CD4-positive, alpha-beta T cell treated with Interleukin-12 subunit alpha and Interleukin-12 subunit beta, for 1 hour (primary cell): ENCODE data around the gene CHAD.
"Not testable (repeated sequence)": the region's sequence is repeated elsewhere in the genome, so short reads cannot be mapped to it uniquely, and the experiment has no call there.

Source experiments
- DNase-seq: peaks from one replicate; pipeline ENCODE4 v3.0.0-alpha.2; 2020

CHAD gene

DNA sequence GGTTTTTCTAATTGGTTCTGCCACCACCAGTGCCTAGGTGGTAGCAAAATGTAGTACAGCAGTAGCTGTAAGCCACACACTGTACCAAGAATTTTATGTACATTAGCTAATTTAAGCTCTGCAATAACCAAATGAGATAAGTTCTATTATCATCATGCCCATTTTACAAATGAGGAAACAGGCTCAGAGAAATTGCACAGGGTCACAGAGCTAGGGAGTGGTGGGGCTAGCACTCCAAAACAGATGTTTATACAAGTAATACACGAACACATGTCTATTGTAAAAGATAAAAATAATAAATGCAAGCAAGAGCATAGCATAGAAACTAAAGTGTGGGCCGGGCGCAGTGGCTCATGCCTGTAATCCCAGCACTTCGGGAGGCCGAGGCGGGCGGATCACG, 23.5 kb upstream of the CHAD start:
- DNase-seq = no peak

DNA sequence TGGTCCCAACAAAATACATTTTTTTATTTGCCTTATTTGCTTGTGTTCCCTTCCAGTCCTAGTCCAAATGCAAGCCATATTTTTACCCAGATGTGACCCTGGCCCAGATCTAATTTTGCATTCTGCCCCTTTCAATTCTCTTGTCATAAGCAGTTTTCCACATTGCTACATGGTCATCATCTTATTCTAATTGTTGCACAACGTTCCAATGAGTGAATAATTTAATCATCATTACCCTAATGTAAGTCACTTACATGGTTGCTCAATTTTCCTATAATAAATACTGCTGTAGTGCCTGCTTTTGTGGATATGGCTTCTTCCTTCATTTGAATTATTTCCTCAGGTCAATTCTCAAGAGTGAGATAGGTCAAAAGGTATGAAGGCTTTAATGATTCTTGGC, 22.8 kb upstream of the CHAD start:
- DNase-seq = no peak

DNA sequence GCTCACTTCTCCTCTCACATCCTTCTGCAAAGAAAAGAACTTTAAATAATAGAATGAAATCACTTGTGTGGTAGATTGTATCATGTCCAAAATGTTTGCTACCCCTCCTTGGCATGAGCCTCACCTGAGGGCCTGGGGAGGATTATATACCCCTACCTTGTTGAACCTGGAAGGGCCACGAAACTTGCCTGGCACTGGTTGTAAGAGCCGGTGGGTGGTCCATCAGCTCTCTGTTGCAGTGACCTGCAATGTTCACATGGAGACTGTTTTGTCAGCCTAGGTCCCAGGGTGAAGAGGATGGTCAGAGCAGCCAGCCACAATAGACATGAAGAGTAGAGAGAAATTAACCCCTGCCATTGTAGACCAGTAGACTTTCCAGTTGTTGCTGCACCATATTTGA, 20.2 kb upstream of the CHAD start:
- DNase-seq = no peak

DNA sequence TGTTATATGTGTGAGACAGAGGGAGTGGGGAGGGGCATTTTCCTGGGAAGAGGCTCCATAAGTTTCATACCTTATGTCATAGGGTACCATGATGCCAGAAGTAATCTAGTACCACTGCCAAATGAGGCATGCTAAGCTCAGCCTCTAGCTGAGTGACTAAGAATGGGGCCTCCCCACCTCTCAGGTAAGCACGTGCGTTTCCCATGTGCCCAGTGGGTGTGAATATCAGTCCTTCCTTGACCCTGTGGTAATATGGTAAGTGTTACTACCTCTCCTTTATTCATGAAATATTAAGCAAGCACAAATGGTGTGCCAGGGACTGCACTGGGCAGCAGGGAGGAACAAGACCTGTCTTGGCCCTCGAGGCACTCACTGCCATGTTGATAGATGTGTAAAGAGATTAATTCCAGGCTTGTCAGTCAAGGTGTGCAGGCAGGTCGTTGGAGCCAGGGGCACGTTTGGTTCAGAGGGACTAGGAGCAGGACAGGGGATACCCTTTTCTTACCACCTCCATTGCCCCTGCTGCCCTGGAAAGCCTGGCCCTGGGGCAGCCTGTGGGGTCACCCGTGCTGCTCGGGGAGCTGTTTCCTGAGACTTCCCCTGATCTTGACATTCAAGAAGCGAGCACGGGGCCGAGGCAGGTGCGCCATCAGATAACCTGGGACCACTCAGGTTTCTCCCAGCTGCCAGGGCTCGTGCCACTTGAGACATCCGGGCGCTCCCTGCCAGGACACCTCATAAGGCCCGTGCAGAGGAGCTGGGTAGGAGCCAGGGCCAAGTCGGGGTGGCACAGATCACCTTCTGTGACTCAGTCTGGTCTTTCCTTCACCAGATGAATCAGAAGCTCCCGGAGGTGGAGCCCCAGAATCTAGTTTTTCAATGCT, 18.8 kb upstream of the CHAD start:
- no peak for DNase-seq

DNA sequence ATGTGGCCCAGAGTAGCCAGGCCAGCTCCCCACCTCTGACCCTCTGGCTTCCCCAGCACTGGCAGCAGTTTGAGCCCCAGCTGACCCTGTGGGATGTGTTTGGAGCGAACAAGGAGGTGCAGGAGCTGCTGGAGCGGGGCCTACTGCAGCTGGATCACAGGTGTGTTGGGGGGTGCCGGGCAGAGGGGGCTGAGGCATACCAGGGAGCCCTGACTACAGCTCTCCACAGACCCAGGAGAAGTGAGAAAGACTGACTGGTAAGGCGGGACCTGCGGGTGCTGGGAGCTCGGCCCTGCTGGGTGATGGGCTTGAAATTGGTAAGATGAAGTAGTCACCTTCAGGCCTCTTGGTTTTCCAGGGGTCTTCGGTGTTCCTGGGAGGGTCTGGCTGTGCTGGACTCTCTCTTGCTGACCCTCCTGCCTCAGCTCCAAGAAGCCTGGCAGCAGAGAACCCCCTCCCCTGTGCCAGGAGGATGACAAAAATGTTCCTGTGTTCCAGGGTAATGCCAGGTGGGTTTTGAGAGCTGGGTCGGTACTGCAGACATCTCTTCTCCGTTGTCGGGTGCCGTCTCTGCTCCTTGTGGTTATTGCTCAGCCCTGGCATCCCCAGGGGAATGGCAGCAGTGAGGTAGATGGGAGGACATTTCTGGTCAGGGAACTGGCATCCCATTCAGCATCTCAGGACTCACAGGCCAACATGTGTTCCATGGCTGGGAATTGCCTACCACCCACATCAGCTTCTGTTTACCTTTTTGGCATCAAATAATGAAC, 15.9 kb upstream of the CHAD start:
- no peak for DNase-seq

DNA sequence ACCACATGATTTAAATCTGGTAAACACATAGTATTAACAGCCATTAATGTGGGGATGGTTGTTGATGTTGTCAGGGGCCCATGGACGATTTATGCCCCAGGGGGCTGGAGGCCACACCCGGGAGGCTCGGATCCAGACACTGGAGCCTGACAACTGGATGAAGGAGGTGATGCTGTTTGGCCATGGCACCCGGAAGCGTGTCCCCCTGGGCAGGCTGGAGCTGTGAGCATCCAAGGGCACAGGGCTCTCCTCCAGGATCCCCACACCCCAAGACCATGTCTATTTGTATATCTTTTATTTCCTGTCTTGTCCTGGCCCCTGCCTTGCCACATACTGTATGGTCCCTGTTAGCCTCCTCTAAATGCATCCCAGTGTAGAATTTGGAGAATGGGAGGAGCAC, 14.6 kb upstream of the CHAD start:
- no peak for DNase-seq

DNA sequence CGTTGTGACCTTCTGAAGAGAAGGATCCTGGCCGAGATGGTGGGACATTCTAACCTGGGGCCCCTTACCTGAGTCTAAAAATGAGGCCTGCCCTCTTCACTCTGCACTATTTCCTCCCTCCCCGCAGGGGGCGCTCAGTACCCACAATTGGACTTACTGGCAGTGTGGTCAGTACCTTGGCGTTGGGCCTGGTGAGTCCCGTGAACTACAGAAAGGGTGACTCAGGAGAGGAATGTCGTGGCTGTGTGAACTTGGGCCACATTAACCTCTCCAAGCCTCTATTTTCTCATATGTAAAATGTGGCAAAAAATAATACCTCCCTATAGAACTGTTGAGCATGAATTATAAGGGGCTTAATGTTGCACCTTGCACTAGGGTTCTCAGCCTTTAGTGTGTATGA, 13.8 kb upstream of the CHAD start:
- DNase-seq = peak; percentile 77

DNA sequence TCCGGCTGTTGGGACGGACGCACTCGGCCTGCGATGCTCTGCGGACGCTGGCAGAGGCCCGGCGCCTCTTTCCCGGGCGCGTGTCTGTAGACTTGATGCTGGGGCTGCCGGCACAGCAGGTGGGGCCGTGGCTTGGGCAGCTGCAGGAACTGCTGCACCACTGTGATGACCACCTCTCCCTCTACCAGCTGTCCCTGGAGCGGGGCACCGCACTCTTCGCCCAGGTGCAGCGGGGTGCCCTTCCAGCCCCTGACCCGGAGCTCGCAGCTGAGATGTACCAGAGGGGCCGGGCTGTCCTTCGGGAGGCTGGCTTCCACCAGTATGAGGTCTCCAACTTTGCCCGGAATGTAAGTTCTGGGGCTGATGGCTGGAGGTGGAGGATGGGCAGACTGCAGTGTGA, 13.4 kb upstream of the CHAD start:
- no peak for DNase-seq

DNA sequence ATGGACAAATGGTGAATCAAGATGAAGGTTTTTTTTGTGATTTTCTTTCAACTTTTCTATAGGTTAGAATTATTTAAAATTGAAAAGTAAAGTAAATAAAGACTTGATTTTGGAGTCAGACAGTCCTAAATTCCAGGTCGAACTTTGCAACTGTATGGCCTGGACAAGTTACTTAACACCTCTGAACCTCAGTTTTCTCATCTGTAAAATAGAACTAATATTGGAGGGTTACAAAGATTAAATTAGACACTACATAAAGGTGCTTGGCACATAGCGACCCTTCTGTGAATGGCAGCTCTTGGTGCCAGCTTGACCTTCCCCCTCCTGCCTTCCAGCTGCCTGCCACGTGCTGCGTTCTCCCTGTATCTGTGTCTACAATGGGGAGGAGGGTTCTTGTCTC, 13.0 kb upstream of the CHAD start:
- DNase-seq = no peak

DNA sequence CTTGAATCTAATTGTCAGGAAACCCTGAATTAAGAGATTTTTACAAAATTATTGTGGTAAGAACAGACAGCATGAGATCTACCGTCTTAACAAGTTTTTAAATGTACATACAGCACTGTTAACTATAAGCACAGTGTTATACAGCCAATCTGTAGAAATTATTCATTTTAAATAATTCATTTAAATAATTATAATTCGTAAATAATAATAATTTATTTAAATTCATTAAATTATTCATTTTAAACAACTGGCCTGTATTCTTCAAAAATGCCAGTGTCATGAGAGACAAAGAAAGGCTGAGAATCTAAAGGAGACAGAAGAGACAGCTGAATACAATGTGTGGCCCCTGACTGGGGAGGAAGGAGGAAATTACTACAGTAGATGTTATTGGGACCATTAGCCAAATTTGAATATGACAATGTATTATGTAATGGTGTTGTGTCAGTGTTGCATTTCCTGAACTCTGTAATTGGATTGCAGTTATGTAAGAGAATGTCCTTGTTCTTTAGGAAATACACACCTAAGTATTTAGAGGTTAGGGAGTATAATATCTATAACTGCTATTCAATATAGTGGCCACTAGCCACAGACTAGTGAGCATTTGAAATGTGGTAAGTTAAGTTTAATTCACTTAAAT, 12.3 kb upstream of the CHAD start:
- DNase-seq = no peak

DNA sequence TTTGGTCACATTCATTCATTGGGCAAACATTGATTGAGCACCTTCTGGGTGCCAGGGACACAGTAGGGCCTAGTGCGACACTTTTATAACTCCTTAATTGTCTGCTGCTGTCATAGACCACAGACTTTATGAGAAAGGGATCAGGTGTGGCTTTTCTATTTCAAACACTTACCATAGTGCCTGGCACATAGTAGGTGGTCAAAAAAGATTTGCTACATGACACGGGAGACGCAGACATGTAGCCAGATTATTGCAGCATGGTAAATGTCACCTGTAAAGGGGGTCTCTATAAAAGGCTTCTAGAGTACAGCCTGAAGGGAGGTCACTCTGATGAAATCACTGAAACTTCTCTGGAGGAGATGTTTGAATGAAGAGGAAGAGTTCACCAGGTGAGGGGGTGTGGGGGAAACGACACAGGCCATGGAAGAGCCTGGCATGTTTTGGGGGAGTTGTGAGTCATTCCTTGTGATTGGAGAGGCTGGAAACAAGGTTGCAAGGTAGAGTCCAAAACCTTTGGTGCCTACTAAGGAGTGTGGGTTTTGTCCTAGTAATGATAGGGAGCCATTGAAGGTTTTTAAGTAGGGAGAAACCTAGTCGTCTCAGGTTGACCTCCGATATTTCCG, 11.6 kb upstream of the CHAD start:
- no peak for DNase-seq

DNA sequence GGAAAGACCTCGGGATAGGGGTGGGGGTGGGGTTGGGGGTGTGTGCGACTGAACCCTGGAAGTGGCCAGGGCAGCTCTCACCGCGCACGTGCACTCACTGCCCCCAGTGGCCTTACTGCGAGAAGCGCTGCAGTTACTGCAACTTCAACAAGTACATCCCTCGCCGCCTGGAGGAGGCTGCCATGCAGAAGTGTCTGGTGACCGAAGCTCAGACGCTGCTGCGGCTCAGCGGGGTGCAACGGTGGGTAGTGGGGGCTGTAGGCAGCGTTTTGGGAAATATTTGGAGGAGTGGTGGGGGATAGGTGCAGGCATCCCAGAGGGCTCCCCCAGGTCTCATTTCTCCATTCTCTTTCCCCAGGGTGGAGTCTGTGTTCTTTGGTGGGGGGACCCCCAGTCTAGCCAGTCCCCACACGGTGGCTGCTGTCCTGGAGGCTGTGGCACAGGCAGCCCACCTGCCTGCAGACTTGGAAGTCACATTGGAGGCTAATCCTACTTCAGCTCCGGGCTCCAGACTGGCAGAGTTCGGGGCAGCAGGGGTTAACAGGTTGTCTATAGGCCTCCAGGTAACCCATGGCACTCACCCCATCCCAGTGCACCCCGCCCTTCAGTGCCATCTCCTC, 11.0 kb upstream of the CHAD start:
- DNase-seq = peak; percentile 71

DNA sequence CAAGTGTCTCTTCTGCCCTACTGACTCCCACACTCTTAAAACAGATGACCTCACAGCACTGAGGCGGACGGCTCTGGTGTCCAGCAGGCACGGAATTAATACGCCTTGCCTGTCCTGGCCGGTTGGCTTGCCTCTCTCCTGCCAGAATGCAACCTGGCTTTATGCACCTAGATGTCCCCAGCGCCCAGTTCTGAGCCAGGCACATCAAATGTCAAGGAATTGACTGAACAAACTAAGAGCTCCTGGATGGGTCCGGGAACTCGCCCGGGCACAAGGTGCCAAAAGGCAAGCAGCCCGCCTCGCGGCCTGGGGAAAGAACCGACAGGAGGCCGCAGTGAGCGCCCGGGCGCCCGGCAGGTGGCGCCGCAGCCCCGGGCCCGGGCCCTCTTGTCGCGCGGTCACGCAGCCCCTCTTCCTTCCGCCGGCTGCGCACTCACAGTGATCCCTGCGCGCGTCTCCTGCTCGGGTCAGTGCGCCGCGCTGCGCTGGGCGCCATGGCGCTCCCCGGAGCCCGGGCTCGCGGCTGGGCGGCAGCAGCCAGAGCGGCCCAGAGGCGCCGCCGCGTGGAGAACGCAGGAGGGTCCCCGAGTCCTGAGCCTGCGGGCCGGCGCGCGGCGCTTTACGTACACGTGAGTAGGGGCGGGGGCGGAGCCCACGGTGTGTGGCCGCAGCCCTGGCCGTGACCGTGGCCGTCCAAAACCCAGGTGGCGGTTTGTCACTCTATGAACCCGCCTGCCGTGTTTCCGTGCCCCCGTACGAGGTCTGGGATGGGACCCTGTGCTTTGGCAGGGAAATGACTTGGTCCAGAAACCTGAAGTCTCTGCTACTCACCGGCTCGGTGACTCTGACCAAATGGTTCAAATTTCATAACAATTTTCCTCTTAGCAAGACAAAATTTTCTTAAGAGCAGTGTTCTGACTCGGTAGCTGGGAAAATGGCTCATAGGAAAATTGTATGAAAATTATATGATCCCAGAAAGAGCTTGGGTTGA, 10.0 kb upstream of the CHAD start, which contains the start of gene RSAD1:
RSAD1 (plus strand) TSS at position 470 of the 991 bp plus-strand sequence; CDS start at position 495, 25 bp downstream.
- DNase-seq = peak; percentile 89

DNA sequence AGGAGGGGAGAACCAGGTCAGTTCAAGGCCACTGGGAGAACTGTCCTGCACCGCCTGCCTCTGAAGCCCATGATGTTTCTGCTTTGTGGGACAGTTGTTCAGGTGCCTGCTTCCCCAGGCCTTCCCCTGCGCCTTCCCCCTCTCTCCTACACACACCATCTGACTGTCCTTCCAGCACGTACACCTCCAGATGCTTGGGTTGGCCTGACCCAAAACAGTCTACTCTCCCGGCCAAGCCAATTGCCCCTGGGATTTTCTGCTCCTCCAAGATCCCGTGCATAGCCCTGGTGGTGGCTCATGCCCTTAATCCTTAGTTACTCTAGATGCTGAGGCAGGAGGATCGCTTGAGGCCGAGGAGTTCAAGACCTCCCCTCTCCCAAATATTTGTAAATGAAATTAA, 9.3 kb upstream of the CHAD start:
- DNase-seq = no peak

DNA sequence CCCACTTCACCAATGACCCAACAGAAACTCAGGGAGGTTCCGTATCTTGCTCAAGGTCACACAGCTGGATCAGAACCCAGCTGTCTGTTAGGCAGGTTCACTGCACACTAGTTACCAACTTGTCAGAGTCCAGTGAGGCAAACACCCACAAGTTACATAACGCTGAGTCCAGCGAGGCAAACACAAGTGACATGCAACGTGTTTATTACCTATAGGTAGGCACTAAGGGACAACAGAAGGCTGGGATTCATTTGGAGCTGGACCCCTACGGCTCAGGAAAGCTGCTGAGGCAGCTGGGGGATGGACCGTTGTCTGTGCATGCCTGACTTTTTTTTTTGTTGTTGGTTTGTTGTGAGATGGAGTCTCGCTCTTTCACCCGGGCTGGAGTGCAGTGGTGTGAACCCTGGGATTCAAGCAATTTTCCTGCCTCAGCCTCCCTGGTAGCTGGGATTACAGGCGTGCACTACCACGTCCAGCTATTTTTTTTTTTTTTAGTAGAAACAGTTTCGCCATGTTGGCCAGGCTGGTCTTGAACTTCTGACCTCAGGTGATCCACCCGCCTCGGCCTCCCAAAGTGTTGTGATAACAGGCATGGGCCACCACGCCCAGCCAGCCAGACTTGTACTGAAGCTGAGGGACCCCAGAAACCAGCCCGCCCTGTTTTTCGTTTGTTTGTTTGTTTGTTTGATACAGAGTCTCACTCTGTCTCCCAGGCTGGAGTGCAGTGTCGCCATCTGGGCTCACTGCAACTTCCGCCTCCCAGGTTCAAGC, 8.1 kb upstream of the CHAD start:
- no peak for DNase-seq

DNA sequence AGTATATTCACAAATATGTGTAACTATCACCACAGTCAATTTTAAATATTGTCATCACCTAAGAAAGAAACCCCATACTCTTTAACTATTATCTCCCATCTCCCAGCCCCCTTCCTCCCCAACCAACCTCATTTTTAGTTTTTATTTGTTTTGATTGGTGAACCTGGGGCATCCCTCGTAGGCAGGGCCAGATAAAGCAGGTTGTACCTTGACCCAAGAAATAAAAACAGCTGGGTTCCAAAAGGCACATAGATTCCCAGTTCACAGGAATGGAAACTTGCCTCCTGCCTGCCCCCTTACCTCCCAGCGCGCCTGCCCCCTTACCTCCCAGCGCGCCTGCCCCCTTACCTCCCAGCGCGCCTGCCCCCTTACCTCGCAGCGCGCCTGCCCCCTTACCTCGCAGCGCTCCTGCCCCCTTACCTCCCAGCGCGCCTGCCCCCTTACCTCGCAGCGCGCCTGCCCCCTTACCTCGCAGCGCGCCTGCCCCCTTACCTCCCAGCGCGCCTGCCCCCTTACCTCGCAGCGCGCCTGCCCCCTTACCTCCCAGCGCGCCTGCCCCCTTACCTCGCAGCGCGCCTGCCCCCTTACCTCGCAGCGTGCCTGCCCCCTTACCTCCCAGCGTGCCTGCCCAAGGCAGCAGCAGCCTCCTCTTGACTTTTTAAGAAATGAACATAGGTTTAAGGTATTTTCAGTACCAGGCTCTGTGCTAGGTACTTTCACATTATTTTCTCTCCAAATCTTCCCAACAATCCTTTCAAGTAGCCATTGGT, 7.3 kb upstream of the CHAD start:
- DNase-seq = not testable (repeated sequence)

DNA sequence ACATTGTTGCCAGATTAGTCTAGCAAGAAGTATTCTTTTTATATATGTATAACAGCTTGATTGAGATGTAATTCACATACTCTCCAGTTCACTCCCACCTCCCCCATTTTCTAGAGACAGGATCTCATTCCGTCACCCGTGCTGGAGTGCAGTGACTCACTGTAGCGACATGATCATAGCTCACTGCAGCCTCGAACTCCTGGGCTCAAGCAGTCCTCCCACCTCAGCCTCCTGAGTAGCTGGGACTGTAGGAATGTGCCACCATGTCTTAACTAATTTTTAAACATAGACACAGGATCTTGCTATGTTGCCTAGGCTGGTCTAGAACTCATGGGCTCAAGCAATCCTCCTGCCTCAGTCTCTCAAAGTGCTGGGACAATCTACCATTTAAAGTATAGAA, 6.7 kb upstream of the CHAD start:
- no peak for DNase-seq

DNA sequence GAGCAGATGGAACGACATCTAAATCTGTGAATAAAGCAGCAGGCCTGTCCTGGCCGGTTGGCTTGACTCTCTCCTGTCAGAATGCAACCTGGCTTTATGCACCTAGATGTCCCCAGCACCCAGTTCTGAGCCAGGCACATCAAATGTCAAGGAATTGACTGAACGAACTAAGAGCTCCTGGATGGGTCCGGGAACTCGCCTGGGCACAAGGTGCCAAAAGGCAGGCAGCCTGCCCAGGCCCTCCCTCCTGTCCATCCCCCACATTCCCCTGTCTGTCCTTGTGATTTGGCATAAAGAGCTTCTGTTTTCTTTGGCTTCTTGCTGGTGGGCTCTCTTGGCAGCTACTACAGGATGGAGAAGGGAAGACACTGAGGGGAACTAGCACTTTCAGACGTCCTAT, 5.8 kb upstream of the CHAD start:
- DNase-seq = no peak

DNA sequence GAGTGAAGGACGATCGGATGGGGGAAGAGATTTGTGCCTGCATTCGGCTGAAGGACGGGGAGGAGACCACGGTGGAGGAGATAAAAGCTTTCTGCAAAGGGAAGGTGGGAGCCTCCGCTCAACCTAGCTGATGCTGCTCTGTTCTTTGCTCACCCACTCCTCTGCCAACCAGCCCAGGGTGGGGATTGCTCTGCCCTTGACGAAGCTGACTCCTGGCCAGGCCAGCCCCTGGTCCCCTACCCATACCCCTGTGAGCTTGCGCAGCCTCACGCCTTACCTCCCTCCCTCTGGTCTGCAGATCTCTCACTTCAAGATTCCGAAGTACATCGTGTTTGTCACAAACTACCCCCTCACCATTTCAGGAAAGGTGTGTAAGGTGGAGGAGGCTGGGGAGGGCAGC, 5.2 kb upstream of the CHAD start:
- no peak for DNase-seq

DNA sequence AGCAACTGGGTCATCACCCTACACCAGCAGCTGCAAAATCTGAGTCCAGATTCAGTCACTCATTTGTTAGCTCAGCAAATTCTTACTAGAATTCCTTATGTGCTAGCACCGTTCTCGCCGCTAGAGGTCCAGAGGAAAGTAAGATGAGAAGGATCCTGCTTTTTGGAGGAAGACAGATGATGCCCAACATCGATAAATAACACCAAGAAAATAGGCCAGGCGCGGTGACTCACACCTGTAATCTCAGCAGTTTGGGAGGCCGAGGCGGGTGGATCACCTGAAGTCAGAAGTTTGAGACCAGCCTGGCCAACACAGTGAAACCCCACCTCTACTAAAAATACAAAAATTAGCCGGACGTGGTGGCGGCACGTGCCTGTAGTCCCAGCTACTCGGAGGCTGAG, 4.1 kb upstream of the CHAD start:
- DNase-seq = not testable (repeated sequence)
